ENCODE measurements around the gene ARTN.
A peak's percentile ranks its signal among the peaks of the same experiment; 100 is the strongest.

ARTN gene

DNA sequence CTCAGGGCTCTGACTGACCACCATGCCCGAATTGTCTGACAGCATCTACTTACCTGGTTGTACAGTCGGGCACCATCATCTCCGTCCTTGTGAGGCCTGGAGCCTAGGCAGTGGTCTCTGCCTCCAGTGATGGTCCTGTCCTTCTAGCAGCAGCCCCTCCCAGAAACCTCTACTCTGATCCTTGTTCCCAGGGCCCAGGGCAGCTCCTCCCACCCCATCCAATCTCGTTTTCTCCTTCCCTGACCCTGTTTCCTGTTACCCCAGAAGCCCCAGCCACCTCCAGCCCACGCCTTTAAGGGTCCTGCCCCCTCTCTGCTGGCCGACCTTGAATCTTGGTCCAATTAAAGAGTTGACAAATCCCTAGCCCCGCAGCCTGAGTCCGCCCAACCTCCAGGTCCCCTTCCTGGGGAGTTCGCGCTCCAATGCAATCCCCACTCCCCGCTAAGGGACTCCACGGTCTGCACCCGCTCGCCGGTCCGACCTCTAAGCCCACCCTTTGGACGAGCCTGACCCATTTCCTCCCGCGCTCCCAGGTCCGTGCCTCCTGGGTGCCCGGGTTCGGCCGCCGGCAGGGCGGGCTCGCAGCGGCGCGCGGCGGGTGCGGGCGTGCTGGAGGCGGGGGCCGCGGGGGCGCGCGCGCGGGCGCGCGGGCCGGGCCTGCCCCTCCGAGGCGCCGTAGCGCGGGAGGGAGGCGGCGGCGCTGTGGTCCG lies 45.1 kb downstream of the ARTN start, which contains the start of gene B4GALT2:
Gene B4GALT2 (plus strand): TSS at position 660 of the 710 bp plus-strand sequence. CDS start 1,951 bp downstream, outside the sequence.
- DNase-seq (ENCODE audit: low read depth, low spot score) = no peak
- TF ChIP-seq YY1 (IDR thresholded peaks at IDR 0.05; ENCODE audit: insufficient read depth, insufficient read length) (no peak), SUZ12 (IDR thresholded peaks at IDR 0.05; ENCODE audit: extremely low read depth, insufficient read depth, insufficient read length) (no peak)
- peaks cover 26% of the 10 kb centered on the region for H3K4me1 ChIP-seq (ENCODE audit: insufficient read depth, insufficient read length)
- H3K9me3 ChIP-seq (ENCODE audit: insufficient read depth, low read length) = no peaks in the 10 kb centered on the region
- H3K27me3 ChIP-seq (ENCODE audit: insufficient read depth, insufficient read length) = no peaks in the 10 kb centered on the region
- H3K4me3 ChIP-seq (ENCODE audit: insufficient read length, low read depth) = peak within 1 kb of the TSS; percentile 64
- peaks cover 62% of the 10 kb centered on the region for H3K36me3 ChIP-seq (ENCODE audit: insufficient read depth, insufficient read length, low read length)
- H3K9ac ChIP-seq (ENCODE audit: insufficient read length, low read depth) = peak within 1 kb of the TSS; percentile 86

DNA sequence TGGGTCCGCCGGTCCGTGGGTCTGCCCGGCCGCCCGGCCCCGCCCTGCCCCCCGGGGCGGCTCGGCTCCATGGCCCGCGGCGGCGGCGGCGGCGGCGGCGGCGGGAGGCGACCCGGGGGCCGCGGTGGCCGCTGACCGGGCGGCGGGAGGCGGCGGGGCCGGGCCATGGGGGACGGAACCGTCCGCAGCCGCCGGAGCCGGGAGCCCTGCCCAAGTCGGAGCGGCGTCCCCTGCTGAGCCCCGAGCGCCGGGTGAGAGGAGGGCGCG lies 45.6 kb downstream of the ARTN start:
- no peak for TF ChIP-seq SUZ12 (IDR thresholded peaks at IDR 0.05; ENCODE audit: extremely low read depth, insufficient read depth, insufficient read length)
- no peak for TF ChIP-seq YY1 (IDR thresholded peaks at IDR 0.05; ENCODE audit: insufficient read depth, insufficient read length)
- TF ChIP-seq ZNF274 (IDR thresholded peaks at IDR 0.05; ENCODE audit: low read depth, low read length) = no peak
- H3K36me3 ChIP-seq (ENCODE audit: insufficient read depth, insufficient read length, low read length) = peaks cover 66% of the 10 kb centered on the region

DNA sequence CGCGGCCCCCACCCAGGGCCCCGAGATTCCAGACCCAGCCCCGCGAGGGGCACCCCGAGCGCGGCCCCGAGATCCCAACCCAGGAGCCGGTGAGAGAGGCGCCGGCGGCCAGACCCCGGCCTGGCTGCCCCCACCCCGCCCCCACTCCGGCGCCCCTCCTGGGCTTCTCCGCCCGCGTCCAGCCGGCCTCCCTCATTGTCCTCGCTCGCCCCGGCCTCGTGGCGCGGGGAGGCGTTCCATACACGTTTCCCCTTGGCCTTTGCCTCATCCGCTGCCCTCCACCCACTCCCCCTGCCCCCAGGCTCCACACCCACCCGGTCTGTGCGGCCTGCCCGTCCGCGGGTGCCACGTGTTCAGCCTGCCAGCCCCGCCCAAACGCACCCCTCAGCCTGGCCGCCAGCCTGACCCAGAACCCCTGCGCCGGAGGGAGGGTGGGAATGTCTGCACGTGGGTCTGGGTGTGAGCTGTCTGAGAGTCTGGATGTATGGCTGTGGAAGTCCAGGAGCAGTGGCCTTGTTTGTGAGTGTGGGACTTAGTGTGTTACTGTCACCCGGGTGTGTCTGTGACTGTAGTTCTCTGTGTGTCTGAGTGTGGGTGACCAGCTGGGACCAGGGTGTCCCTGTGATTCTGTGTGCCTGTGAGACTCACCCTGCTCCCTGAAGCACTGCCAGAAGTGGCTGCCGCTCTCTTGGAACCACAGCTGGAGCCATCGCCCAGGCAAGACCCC lies 46.1 kb downstream of the ARTN start:
- H3K4me3 ChIP-seq (ENCODE audit: insufficient read length, low read depth) = peak overlapping the region; percentile 53
- TF ChIP-seq SUZ12 (IDR thresholded peaks at IDR 0.05; ENCODE audit: extremely low read depth, insufficient read depth, insufficient read length) (no peak), YY1 (IDR thresholded peaks at IDR 0.05; ENCODE audit: insufficient read depth, insufficient read length) (no peak), ZNF274 (IDR thresholded peaks at IDR 0.05; ENCODE audit: low read depth, low read length) (no peak)
- peak overlapping the region; percentile 81 for H3K9ac ChIP-seq (ENCODE audit: insufficient read length, low read depth)
- peaks cover 70% of the 10 kb centered on the region for H3K36me3 ChIP-seq (ENCODE audit: insufficient read depth, insufficient read length, low read length)
- H3K9me3 ChIP-seq (ENCODE audit: insufficient read depth, low read length) = no peaks in the 10 kb centered on the region
- H3K4me1 ChIP-seq (ENCODE audit: insufficient read depth, insufficient read length) = peaks cover 30% of the 10 kb centered on the region
- DNase-seq (ENCODE audit: low read depth, low spot score) = no peak
- no peaks in the 10 kb centered on the region for H3K27me3 ChIP-seq (ENCODE audit: insufficient read depth, insufficient read length)

More for the DNA sequence above, 45.6 kb downstream of the ARTN start:
- H3K4me3 ChIP-seq (ENCODE audit: insufficient read length, low read depth) = peak overlapping the region; percentile 64
- peaks cover 30% of the 10 kb centered on the region for H3K4me1 ChIP-seq (ENCODE audit: insufficient read depth, insufficient read length)
- H3K9me3 ChIP-seq (ENCODE audit: insufficient read depth, low read length) = no peaks in the 10 kb centered on the region
- H3K9ac ChIP-seq (ENCODE audit: insufficient read length, low read depth) = peak overlapping the region; percentile 81
- H3K27me3 ChIP-seq (ENCODE audit: insufficient read depth, insufficient read length) = no peaks in the 10 kb centered on the region
- DNase-seq (ENCODE audit: low read depth, low spot score) = no peak

DNA sequence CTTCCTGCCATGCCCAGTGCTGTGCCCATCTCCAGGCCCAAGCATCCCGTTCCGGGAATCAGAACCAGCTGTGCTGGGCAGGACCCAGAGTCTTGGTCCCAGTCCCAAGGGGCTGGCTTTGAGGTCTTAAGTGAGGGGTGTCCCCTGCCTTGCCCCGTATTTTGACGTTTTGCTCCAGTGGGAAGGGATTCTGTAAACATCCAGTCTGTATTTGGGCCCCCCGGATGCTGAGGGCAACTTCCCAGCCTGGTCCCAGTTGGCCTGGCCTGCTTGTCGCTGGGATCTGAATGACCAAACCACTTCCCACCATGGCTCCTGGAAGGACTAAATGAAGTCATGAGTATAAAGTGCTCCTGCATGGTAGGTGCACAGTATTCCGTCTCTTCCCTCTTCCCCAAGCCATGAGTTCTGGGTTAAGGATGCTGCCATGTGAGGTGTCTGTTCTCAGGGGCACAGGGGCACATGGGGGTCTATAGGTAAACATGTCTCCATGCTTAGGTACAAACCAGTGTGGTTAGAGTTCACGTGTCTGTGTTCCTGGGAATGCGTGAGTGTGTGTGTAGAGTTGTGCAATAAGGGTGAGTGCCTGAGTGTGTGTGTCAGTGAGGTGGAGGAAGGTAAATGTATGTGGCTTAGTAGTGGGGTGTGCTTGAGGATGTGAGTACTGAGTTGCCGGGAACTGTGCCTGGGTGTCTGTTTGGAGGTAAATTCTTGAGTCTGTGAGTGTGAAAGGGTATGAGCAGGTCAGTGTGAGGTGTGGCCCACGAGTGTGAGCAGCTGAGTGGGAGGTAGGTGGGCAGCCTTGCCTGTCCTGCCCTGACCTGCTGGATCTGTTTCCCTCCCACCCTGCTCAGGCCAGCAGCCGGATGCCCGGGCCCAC lies 46.9 kb downstream of the ARTN start:
- DNase-seq (ENCODE audit: low read depth, low spot score) = no peak
- H3K36me3 ChIP-seq (ENCODE audit: insufficient read depth, insufficient read length, low read length) = peaks cover 78% of the 10 kb centered on the region
- H3K4me1 ChIP-seq (ENCODE audit: insufficient read depth, insufficient read length) = peaks cover 30% of the 10 kb centered on the region
- no peaks in the 10 kb centered on the region for H3K27me3 ChIP-seq (ENCODE audit: insufficient read depth, insufficient read length)
- H3K4me3 ChIP-seq (ENCODE audit: insufficient read length, low read depth) = peak overlapping the region; percentile 53
- no peak for TF ChIP-seq YY1 (IDR thresholded peaks at IDR 0.05; ENCODE audit: insufficient read depth, insufficient read length)
- TF ChIP-seq ZNF274 (IDR thresholded peaks at IDR 0.05; ENCODE audit: low read depth, low read length) = no peak
- no peak for TF ChIP-seq SUZ12 (IDR thresholded peaks at IDR 0.05; ENCODE audit: extremely low read depth, insufficient read depth, insufficient read length)
- peak overlapping the region; percentile 81 for H3K9ac ChIP-seq (ENCODE audit: insufficient read length, low read depth)
- H3K9me3 ChIP-seq (ENCODE audit: insufficient read depth, low read length) = no peaks in the 10 kb centered on the region

DNA sequence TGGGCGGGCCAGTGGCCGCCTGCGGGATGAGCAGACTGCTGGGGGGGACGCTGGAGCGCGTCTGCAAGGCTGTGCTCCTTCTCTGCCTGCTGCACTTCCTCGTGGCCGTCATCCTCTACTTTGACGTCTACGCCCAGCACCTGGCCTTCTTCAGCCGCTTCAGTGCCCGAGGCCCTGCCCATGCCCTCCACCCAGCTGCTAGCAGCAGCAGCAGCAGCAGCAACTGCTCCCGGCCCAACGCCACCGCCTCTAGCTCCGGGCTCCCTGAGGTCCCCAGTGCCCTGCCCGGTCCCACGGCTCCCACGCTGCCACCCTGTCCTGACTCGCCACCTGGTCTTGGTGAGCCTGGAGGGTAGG lies 47.5 kb downstream of the ARTN start:
- no peak overlapping the region for H3K4me3 ChIP-seq (ENCODE audit: insufficient read length, low read depth)
- peaks cover 80% of the 10 kb centered on the region for H3K36me3 ChIP-seq (ENCODE audit: insufficient read depth, insufficient read length, low read length)
- peak overlapping the region; percentile 12 for H3K9ac ChIP-seq (ENCODE audit: insufficient read length, low read depth)
- DNase-seq (ENCODE audit: low read depth, low spot score) = no peak
- no peaks in the 10 kb centered on the region for H3K27me3 ChIP-seq (ENCODE audit: insufficient read depth, insufficient read length)
- TF ChIP-seq SUZ12 (IDR thresholded peaks at IDR 0.05; ENCODE audit: extremely low read depth, insufficient read depth, insufficient read length) (no peak), ZNF274 (IDR thresholded peaks at IDR 0.05; ENCODE audit: low read depth, low read length) (no peak), YY1 (IDR thresholded peaks at IDR 0.05; ENCODE audit: insufficient read depth, insufficient read length) (no peak)
- peaks cover 27% of the 10 kb centered on the region for H3K4me1 ChIP-seq (ENCODE audit: insufficient read depth, insufficient read length)
- H3K9me3 ChIP-seq (ENCODE audit: insufficient read depth, low read length) = no peaks in the 10 kb centered on the region

DNA sequence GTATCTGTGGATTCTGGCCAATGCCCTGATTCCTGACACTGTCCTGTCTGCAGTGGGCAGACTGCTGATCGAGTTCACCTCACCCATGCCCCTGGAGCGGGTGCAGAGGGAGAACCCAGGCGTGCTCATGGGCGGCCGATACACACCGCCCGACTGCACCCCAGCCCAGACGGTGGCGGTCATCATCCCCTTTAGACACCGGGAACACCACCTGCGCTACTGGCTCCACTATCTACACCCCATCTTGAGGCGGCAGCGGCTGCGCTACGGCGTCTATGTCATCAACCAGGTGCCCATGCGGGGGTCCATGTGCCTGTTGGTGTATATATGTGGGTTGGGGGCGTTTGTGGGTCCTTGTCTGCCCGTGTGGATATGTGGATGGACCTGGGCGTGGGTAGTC lies 48.0 kb downstream of the ARTN start:
- Histone ChIP-seq H3K4me1 (ENCODE audit: insufficient read depth, insufficient read length) (peaks cover 27% of the 10 kb centered on the region), H3K9me3 (ENCODE audit: insufficient read depth, low read length) (no peaks in the 10 kb centered on the region), H3K27me3 (ENCODE audit: insufficient read depth, insufficient read length) (no peaks in the 10 kb centered on the region), H3K9ac (ENCODE audit: insufficient read length, low read depth) (no peak overlapping the region), H3K4me3 (ENCODE audit: insufficient read length, low read depth) (no peak overlapping the region), H3K36me3 (ENCODE audit: insufficient read depth, insufficient read length, low read length) (peaks cover 80% of the 10 kb centered on the region)
- no peak for DNase-seq (ENCODE audit: low read depth, low spot score)
- TF ChIP-seq ZNF274 (IDR thresholded peaks at IDR 0.05; ENCODE audit: low read depth, low read length) (no peak), SUZ12 (IDR thresholded peaks at IDR 0.05; ENCODE audit: extremely low read depth, insufficient read depth, insufficient read length) (no peak), YY1 (IDR thresholded peaks at IDR 0.05; ENCODE audit: insufficient read depth, insufficient read length) (no peak)

DNA sequence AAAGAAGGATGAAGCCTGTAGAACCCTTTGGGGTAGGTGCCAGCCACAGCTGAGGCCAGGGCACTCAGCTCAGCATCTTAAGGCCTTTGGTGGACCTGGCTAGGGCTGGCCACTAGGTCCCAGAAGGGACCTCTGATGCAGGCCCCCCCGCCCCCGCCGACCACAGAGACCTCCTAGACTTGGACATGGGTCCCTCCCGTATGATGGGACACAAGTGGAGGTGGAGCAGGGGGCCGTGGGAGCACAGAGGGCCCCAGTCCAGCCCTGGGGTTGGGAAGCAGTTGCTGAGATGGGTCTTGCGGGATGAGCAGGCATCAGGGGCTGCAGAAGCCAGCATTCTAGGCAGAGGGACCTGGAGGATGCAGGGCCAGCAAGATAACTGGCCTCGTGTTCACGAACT lies 48.6 kb downstream of the ARTN start:
- Histone ChIP-seq H3K36me3 (ENCODE audit: insufficient read depth, insufficient read length, low read length) (peaks cover 80% of the 10 kb centered on the region), H3K4me3 (ENCODE audit: insufficient read length, low read depth) (no peak overlapping the region), H3K4me1 (ENCODE audit: insufficient read depth, insufficient read length) (peaks cover 23% of the 10 kb centered on the region), H3K9ac (ENCODE audit: insufficient read length, low read depth) (no peak overlapping the region), H3K27me3 (ENCODE audit: insufficient read depth, insufficient read length) (no peaks in the 10 kb centered on the region), H3K9me3 (ENCODE audit: insufficient read depth, low read length) (no peaks in the 10 kb centered on the region)
- TF ChIP-seq YY1 (IDR thresholded peaks at IDR 0.05; ENCODE audit: insufficient read depth, insufficient read length) = no peak
- TF ChIP-seq ZNF274 (IDR thresholded peaks at IDR 0.05; ENCODE audit: low read depth, low read length) = no peak
- TF ChIP-seq SUZ12 (IDR thresholded peaks at IDR 0.05; ENCODE audit: extremely low read depth, insufficient read depth, insufficient read length) = no peak
- no peak for DNase-seq (ENCODE audit: low read depth, low spot score)
